ENCODE results near the gene ASCL2.

ASCL2 gene

GRCh38 chr11:2260491-2261364 lies 9.7 kb downstream of the ASCL2 start:
- H3K4me3 ChIP-seq (ENCODE audit: severe bottlenecking) = no peak overlapping the region
- H3K36me3 ChIP-seq (ENCODE audit: low read depth) = no peaks in the 10 kb centered on the region
- no peaks in the 10 kb centered on the region for H3K27me3 ChIP-seq (ENCODE audit: insufficient read depth, poor library complexity, severe bottlenecking)
- H3K27ac ChIP-seq (ENCODE audit: poor library complexity, severe bottlenecking) = no peak overlapping the region
- H3K9me3 ChIP-seq (ENCODE audit: severe bottlenecking) = no peaks in the 10 kb centered on the region
- ATAC-seq (ENCODE audit: low read depth) = no peak
- DNase-seq (ENCODE audit: low spot score) = peak; percentile 52
- peaks cover 13% of the 10 kb centered on the region for H3K4me1 ChIP-seq (ENCODE audit: insufficient read depth, poor library complexity, severe bottlenecking)
- TF ChIP-seq, protein P1, sequence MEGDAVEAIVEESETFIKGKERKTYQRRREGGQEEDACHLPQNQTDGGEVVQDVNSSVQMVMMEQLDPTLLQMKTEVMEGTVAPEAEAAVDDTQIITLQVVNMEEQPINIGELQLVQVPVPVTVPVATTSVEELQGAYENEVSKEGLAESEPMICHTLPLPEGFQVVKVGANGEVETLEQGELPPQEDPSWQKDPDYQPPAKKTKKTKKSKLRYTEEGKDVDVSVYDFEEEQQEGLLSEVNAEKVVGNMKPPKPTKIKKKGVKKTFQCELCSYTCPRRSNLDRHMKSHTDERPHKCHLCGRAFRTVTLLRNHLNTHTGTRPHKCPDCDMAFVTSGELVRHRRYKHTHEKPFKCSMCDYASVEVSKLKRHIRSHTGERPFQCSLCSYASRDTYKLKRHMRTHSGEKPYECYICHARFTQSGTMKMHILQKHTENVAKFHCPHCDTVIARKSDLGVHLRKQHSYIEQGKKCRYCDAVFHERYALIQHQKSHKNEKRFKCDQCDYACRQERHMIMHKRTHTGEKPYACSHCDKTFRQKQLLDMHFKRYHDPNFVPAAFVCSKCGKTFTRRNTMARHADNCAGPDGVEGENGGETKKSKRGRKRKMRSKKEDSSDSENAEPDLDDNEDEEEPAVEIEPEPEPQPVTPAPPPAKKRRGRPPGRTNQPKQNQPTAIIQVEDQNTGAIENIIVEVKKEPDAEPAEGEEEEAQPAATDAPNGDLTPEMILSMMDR (IDR thresholded peaks at IDR 0.05; ENCODE audit: poor library complexity, severe bottlenecking) = no peak

- TF ChIP-seq, protein P1 (IDR thresholded peaks at IDR 0.05; ENCODE audit: poor library complexity, severe bottlenecking) = no peak
These were observed 10.4 kb downstream of the ASCL2 start for GRCh38 chr11:2259897-2260451.

DNA sequence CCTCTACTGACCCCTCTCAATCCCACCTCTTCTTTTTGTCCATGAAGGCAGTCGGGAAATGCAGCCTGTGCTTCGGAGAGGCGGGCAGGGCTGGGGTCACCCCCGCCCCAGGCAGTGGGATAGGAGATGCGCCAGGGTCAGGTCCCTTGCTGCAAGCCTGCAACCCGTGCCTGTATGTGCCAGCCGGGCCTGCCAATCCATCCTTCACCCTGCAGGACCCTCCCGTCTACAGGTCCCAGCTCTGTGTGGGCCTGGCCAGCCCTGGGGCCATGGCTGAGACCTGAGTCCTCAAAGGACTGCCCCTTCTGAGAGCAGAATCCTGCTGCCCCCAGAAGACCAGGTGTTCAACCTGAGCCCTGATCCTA lies 10.9 kb downstream of the ASCL2 start:
- Histone ChIP-seq H3K9me3 (ENCODE audit: severe bottlenecking) (no peaks in the 10 kb centered on the region), H3K27me3 (ENCODE audit: insufficient read depth, poor library complexity, severe bottlenecking) (no peaks in the 10 kb centered on the region), H3K4me3 (ENCODE audit: severe bottlenecking) (no peak overlapping the region), H3K27ac (ENCODE audit: poor library complexity, severe bottlenecking) (no peak overlapping the region), H3K4me1 (ENCODE audit: insufficient read depth, poor library complexity, severe bottlenecking) (peaks cover 13% of the 10 kb centered on the region), H3K36me3 (ENCODE audit: low read depth) (no peaks in the 10 kb centered on the region)
- TF ChIP-seq, protein P1 (IDR thresholded peaks at IDR 0.05; ENCODE audit: poor library complexity, severe bottlenecking) = no peak
- peak; percentile 48 for DNase-seq (ENCODE audit: low spot score)
- ATAC-seq (ENCODE audit: low read depth) = no peak

More at GRCh38 chr11:2259897-2260451, 10.4 kb downstream of the ASCL2 start:
- Histone ChIP-seq H3K36me3 (ENCODE audit: low read depth) (no peaks in the 10 kb centered on the region), H3K4me3 (ENCODE audit: severe bottlenecking) (no peak overlapping the region), H3K4me1 (ENCODE audit: insufficient read depth, poor library complexity, severe bottlenecking) (peaks cover 13% of the 10 kb centered on the region), H3K27me3 (ENCODE audit: insufficient read depth, poor library complexity, severe bottlenecking) (no peaks in the 10 kb centered on the region), H3K9me3 (ENCODE audit: severe bottlenecking) (no peaks in the 10 kb centered on the region), H3K27ac (ENCODE audit: poor library complexity, severe bottlenecking) (no peak overlapping the region)
- DNase-seq (ENCODE audit: low spot score) (peak; percentile 61), ATAC-seq (ENCODE audit: low read depth) (no peak)

DNA sequence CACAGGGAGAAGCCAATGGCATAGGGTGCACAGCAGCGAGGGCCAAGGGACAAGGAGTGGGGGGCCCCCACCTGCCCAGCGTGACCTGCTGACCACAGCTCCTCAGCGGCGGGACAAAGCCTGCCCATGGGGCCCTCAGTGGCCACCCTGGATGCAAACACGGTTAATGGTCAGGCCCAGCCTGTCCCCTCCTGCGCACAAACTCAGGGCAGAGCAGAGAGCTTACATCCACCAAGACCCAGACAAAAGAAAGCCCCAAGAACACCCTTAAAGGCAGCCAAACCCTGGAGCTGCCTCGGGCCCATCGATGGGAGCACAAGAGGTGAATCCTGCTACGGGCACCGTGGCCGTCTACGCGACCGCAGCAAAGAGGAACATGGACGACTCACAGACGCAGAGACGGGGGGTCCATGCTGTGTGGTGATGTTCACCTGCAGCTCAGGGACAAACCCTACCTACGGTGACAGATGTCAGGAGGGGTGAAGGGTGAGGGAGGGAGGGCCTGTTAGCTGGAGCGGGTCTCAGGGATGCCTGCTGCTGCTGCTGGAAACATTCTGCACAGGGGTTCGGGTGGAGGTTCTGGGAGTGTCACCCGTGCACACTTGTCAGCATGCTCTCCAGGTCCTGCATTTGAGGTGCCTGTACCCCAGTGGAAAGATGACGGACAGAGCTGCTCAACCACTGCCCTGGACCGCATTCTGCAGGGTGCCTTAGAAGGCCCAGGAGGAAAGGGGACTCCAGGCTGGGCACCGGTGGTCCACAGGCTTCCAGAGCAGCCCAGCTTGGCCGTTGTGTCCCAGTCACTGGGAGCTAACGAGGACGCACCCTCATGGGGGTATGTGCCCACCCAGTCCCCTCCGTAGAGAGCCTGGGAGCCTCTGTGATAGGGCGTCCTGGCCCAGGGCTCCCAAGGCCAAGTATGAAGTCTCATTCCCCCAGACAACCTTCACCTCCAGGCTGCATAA lies 11.6 kb downstream of the ASCL2 start:
- Histone ChIP-seq H3K27me3 (ENCODE audit: insufficient read depth, poor library complexity, severe bottlenecking) (no peaks in the 10 kb centered on the region), H3K27ac (ENCODE audit: poor library complexity, severe bottlenecking) (no peak overlapping the region), H3K9me3 (ENCODE audit: severe bottlenecking) (no peaks in the 10 kb centered on the region), H3K36me3 (ENCODE audit: low read depth) (no peaks in the 10 kb centered on the region), H3K4me1 (ENCODE audit: insufficient read depth, poor library complexity, severe bottlenecking) (peaks cover 13% of the 10 kb centered on the region), H3K4me3 (ENCODE audit: severe bottlenecking) (no peak overlapping the region)
- TF ChIP-seq, protein P1 (IDR thresholded peaks at IDR 0.05; ENCODE audit: poor library complexity, severe bottlenecking) = no peak
- peak; percentile 45 for DNase-seq (ENCODE audit: low spot score)
- no peak for ATAC-seq (ENCODE audit: low read depth)

All from RWPE2 (cell line).